ENCODE data around the gene IPO13.

The IPO13 gene

DNA sequence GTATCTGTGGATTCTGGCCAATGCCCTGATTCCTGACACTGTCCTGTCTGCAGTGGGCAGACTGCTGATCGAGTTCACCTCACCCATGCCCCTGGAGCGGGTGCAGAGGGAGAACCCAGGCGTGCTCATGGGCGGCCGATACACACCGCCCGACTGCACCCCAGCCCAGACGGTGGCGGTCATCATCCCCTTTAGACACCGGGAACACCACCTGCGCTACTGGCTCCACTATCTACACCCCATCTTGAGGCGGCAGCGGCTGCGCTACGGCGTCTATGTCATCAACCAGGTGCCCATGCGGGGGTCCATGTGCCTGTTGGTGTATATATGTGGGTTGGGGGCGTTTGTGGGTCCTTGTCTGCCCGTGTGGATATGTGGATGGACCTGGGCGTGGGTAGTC is 34.9 kb downstream of the IPO13 start:
- DNase-seq (ENCODE audit: low read depth, low spot score) = no peak
- ChIA-PET CTCF (interaction anchor here (1.0 kb wide), 1 partner anchor 24 kb away, joined by 3 read pairs; no protein-coding TSS in a partner anchor), POLR2A (no interaction called here)
- TF ChIP-seq, protein P1, sequence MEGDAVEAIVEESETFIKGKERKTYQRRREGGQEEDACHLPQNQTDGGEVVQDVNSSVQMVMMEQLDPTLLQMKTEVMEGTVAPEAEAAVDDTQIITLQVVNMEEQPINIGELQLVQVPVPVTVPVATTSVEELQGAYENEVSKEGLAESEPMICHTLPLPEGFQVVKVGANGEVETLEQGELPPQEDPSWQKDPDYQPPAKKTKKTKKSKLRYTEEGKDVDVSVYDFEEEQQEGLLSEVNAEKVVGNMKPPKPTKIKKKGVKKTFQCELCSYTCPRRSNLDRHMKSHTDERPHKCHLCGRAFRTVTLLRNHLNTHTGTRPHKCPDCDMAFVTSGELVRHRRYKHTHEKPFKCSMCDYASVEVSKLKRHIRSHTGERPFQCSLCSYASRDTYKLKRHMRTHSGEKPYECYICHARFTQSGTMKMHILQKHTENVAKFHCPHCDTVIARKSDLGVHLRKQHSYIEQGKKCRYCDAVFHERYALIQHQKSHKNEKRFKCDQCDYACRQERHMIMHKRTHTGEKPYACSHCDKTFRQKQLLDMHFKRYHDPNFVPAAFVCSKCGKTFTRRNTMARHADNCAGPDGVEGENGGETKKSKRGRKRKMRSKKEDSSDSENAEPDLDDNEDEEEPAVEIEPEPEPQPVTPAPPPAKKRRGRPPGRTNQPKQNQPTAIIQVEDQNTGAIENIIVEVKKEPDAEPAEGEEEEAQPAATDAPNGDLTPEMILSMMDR (IDR thresholded peaks at IDR 0.05; ENCODE audit: insufficient read depth, low read length, missing control alignments) = no peak
- no peak overlapping the region for H3K4me3 ChIP-seq (ENCODE audit: low read depth, low read length)

DNA sequence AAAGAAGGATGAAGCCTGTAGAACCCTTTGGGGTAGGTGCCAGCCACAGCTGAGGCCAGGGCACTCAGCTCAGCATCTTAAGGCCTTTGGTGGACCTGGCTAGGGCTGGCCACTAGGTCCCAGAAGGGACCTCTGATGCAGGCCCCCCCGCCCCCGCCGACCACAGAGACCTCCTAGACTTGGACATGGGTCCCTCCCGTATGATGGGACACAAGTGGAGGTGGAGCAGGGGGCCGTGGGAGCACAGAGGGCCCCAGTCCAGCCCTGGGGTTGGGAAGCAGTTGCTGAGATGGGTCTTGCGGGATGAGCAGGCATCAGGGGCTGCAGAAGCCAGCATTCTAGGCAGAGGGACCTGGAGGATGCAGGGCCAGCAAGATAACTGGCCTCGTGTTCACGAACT is 35.5 kb downstream of the IPO13 start:
- no peak overlapping the region for H3K4me3 ChIP-seq (ENCODE audit: low read depth, low read length)
- ChIA-PET CTCF (interaction anchor here (1.0 kb wide), 1 partner anchor 24 kb away, joined by 3 read pairs; no protein-coding TSS in a partner anchor), POLR2A (no interaction called here)
- no peak for DNase-seq (ENCODE audit: low read depth, low spot score)
- TF ChIP-seq, protein P1 (IDR thresholded peaks at IDR 0.05; ENCODE audit: insufficient read depth, low read length, missing control alignments) = no peak

DNA sequence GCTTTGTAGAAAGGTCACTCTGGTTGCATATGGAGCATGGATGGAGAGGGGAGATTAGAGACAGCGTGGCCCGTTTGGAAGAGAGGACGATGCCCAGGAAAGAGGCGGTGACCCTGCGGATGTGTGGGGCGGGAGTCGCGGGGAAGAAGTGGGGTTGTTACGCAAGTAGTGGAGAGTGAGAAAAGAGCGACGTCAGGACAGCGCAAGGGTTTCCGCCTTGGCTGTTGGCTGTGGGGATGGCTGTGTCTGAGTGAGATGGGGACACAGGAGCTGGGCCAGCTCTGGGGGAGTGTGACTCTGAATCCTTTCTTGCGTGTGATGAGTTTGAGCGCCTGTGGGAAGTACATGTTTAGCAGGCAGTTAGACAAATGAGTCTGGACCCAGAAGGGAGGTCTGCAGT is 36.1 kb downstream of the IPO13 start:
- CTCF ChIA-PET = interaction anchor here (1.3 kb wide), 1 partner anchor 23 kb away, joined by 4 read pairs; no protein-coding TSS in a partner anchor
- no peak overlapping the region for H3K4me3 ChIP-seq (ENCODE audit: low read depth, low read length)
- TF ChIP-seq, protein P1 (IDR thresholded peaks at IDR 0.05; ENCODE audit: insufficient read depth, low read length, missing control alignments) = no peak
- POLR2A ChIA-PET = no interaction called here
- no peak for DNase-seq (ENCODE audit: low read depth, low spot score)

DNA sequence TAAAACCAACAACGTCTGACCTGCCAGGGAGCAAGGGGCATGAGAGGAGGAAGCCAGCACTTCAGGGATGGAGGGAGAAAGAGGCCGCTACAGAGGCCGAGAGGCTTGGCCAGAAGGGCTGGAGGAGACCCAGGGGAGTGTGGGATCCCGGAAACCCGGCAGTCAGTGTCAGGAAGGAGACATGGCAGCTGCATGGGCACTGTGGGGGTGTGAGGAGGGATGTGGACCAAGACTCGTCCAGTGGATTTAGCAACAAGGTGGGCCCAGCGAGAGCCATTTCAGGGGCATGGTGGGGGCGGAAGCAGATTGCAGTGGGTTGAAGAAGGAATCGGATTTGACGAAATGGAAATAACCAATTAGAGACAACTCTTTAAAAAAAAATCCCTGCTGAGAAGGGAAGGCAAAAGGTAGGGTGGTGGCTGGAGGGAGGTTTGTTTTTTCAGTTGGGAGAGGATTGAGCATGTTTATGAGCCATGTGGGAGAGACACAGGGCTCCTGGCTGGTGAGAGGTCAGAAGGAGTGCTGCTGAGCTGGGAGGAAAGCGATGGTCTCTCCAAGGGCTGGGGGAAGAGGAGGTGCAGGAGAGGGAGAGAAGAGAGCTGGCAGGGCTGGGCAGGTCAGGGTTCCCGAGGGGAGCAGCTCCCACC is 36.6 kb downstream of the IPO13 start:
- ChIA-PET POLR2A (interaction anchor here (1.7 kb wide), 1 partner anchor 8 kb away, joined by 4 read pairs; the partner anchor contains the start of gene ATP6V0B), CTCF (interaction anchor here (1.3 kb wide), 1 partner anchor 23 kb away, joined by 4 read pairs; no protein-coding TSS in a partner anchor)

DNA sequence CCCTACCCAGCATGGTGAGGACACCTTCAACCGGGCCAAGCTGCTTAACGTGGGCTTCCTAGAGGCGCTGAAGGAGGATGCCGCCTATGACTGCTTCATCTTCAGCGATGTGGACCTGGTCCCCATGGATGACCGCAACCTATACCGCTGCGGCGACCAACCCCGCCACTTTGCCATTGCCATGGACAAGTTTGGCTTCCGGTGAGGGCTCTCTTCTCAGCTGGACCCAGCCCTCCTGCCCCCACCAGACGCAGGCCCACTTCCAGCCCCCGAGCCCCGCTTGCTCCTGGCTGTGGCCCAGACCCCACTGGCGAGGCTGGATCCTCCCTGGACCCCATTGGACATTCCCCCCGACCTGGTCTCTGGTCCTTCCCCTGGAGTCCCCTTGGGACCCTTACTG is 38.1 kb downstream of the IPO13 start:
- no peak overlapping the region for H3K4me3 ChIP-seq (ENCODE audit: low read depth, low read length)
- no peak for DNase-seq (ENCODE audit: low read depth, low spot score)
- ChIA-PET POLR2A (interaction anchor here (1.7 kb wide), 1 partner anchor 10 kb away, joined by 4 read pairs; the partner anchor contains the start of gene ATP6V0B), CTCF (no interaction called here)
- TF ChIP-seq, protein P1 (IDR thresholded peaks at IDR 0.05; ENCODE audit: insufficient read depth, low read length, missing control alignments) = no peak

More for the DNA sequence above, 36.6 kb downstream of the IPO13 start:
- TF ChIP-seq, protein P1 (IDR thresholded peaks at IDR 0.05; ENCODE audit: insufficient read depth, low read length, missing control alignments) = no peak
- no peak for DNase-seq (ENCODE audit: low read depth, low spot score)
- H3K4me3 ChIP-seq (ENCODE audit: low read depth, low read length) = no peak overlapping the region

DNA sequence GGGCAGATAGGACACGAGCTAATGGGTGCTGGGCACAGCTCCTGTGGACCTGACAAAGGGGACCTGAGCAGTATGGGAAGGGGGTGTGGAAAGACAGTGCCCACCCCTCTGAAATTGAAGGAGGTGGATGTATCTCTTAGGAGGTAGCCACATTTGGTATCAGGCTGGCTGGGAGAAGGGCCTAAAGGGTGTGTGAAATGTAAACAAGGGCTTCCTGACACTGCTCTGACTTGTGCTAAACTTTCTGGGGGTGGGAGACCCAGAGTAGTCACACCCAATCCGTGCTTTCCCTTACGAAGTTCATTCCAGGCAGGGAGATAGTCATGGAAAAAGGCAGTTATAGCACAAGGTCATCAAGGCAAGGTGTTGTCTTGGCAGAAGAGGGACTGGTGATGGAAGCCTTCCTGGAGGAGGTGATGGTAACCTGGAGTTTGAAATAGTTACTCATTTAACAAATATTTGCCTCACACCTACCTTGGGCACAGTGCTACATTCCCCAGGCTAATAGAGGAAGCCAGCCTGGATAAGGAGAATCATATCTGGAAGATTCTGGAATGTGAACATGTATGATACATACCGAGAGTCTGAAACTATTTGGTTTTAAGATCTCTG is 39.3 kb downstream of the IPO13 start:
- TF ChIP-seq, protein P1 (IDR thresholded peaks at IDR 0.05; ENCODE audit: insufficient read depth, low read length, missing control alignments) = no peak
- H3K4me3 ChIP-seq (ENCODE audit: low read depth, low read length) = no peak overlapping the region
- no peak for DNase-seq (ENCODE audit: low read depth, low spot score)
- ChIA-PET CTCF (interaction anchor here (1.3 to 4.7 kb wide), 4 partner anchors 51 to 223 kb away, joined by 3 to 20 read pairs (median 4); no protein-coding TSS in a partner anchor), POLR2A (no interaction called here)
